BJ (cell line): ENCODE results near the gene SLC12A1. TPM values are rescaled to one million over a fixed set of nuclear protein-coding genes. Genes with fewer than 3 reads are reported as not detected.

Experiments
- CTCF ChIA-PET: fragments of 350-600 bp; formaldehyde crosslinking; extraction: SDS; loops from one replicate; lab custom pipeline; 2021; ENCODE audit warnings: antibody characterized with exemption, inconsistent platforms; lab: Yijun Ruan, JAX
- POLR2A ChIA-PET: fragments of 300-600 bp; sonication (Branson Sonifier 250); formaldehyde crosslinking; extraction: SDS; loops from one replicate; lab custom pipeline; 2021; ENCODE audit warnings: antibody characterized with exemption; lab: Charles Lee
- DNase-seq: peaks from one replicate; pipeline ENCODE4 v3.0.0-alpha.2; 2011; ENCODE audit warnings: low read depth
- H3K27me3 ChIP-seq: 2 replicates; pipeline ENCODE4 v1.6.0; 2011; ENCODE audit warnings: low read length; ENCODE audit not compliant: control insufficient read depth, insufficient read depth
- H3K36me3 ChIP-seq: 2 replicates; pipeline ENCODE4 v1.5.1; 2011; ENCODE audit warnings: low read length; ENCODE audit not compliant: control insufficient read depth, insufficient read depth
- H3K4me3 ChIP-seq: 2 replicates; pipeline ENCODE4 v1.5.1; 2011; ENCODE audit warnings: low read depth, mild to moderate bottlenecking, control low read depth, low read length
- polyA plus RNA-seq: library from polyadenylated mRNA; depleted of rRNA; stranded (reverse); fragments of >200 nt; gene quantifications from 2 replicates; pipeline ENCODE4 v1.2.3, GENCODE V29; 2011
- TF ChIP-seq, protein P1 (sequence below): IDR thresholded peaks from 2 replicates; pipeline ENCODE4 v1.5.1; 2011; ENCODE audit warnings: low read depth, mild to moderate bottlenecking, control low read depth, inconsistent platforms, low read length, moderate library complexity; ENCODE audit not compliant: insufficient read depth

SLC12A1 gene
- polyA plus RNA-seq, 1 experiment = not detected

DNA sequence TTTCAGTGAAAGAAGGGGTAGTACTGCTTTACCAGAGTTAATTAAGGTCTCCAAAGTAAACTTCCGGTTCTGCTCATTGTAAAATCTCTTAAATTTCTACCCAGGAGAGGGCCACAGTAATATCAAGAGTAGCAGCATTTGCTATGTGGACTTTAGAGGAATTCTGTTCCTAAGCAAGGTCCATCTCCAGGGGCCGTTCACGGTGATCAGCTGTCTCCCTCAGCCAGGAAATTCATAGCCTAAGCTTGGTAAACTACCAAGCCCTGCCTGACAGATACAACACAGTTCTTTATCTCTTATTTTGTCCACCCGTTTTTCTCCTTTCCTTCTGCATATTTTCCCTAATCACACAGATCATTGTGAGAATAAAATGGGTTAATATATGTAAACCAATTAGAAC, 127.4 kb downstream of the SLC12A1 start:
- CTCF ChIA-PET = interaction anchor here (2.1 kb wide), 1 partner anchor 19 kb away, joined by 5 read pairs; no protein-coding TSS in a partner anchor
- TF ChIP-seq, protein P1, sequence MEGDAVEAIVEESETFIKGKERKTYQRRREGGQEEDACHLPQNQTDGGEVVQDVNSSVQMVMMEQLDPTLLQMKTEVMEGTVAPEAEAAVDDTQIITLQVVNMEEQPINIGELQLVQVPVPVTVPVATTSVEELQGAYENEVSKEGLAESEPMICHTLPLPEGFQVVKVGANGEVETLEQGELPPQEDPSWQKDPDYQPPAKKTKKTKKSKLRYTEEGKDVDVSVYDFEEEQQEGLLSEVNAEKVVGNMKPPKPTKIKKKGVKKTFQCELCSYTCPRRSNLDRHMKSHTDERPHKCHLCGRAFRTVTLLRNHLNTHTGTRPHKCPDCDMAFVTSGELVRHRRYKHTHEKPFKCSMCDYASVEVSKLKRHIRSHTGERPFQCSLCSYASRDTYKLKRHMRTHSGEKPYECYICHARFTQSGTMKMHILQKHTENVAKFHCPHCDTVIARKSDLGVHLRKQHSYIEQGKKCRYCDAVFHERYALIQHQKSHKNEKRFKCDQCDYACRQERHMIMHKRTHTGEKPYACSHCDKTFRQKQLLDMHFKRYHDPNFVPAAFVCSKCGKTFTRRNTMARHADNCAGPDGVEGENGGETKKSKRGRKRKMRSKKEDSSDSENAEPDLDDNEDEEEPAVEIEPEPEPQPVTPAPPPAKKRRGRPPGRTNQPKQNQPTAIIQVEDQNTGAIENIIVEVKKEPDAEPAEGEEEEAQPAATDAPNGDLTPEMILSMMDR = no peak

DNA sequence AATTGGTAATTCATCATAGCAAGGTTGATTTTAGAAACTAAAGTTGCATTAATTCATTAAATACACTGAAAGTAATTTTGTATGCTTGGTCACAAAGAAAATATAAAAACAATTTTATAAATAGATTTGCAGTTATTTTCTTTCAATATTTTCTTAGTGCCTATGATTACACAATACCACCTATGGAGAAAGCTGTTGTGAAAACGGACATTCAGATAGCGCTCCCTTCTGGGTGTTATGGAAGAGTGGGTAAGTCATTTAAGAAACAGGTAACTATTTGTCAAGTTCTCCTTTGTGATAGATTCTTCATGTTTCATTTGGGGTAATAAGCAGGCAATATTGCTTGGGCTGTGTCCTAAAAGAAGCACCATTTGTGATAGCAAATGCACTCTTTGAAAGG, 128.2 kb downstream of the SLC12A1 start:
- H3K4me3 ChIP-seq = no peak overlapping the region
- CTCF ChIA-PET = interaction anchor here (2.1 kb wide), 1 partner anchor 18 kb away, joined by 5 read pairs; no protein-coding TSS in a partner anchor
- POLR2A ChIA-PET = no interaction called here
- TF ChIP-seq, protein P1 = no peak
- peaks cover 1% of the 10 kb centered on the region; the same call in 1 of the 2 replicates for H3K36me3 ChIP-seq
- H3K27me3 ChIP-seq = no peaks in the 10 kb centered on the region
- no peak for DNase-seq

More for the DNA sequence above, 127.4 kb downstream of the SLC12A1 start:
- peaks cover 1% of the 10 kb centered on the region; the same call in 1 of the 2 replicates for H3K36me3 ChIP-seq
- DNase-seq = no peak
- no peaks in the 10 kb centered on the region for H3K27me3 ChIP-seq
- no peak overlapping the region for H3K4me3 ChIP-seq
- POLR2A ChIA-PET = no interaction called here

DNA sequence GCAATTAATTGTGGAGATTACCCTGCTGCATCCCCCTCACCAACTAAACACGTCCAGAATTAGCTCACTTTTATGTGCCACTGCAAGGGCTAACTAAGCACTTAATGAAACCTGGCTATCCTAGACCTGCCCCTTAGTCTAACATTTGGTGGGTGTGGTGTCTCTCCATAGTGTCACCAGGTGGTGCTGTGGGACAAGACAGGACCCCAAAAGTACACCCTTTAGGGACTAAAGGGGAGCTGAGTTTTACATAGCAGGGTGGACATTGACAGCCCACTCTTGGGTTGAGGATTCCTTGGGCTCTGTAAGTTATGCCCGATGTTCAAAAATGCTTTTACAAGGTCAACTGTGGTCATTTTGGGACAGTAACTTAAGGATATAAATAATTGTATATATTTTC, 130.8 kb downstream of the SLC12A1 start:
- ChIA-PET CTCF (interaction anchor here (0.7 to 2.1 kb wide), 6 partner anchors 14 to 520 kb away, joined by 3 to 10 read pairs (median 4); no protein-coding TSS in a partner anchor), POLR2A (interaction anchor here (0.6 kb wide), 1 partner anchor 457 kb away, joined by 3 read pairs; no protein-coding TSS in a partner anchor)
- no peak for DNase-seq
- TF ChIP-seq, protein P1 = peak; percentile 31
- Histone ChIP-seq H3K36me3 (peaks cover 1% of the 10 kb centered on the region; the same call in 1 of the 2 replicates), H3K4me3 (no peak overlapping the region), H3K27me3 (no peaks in the 10 kb centered on the region)

DNA sequence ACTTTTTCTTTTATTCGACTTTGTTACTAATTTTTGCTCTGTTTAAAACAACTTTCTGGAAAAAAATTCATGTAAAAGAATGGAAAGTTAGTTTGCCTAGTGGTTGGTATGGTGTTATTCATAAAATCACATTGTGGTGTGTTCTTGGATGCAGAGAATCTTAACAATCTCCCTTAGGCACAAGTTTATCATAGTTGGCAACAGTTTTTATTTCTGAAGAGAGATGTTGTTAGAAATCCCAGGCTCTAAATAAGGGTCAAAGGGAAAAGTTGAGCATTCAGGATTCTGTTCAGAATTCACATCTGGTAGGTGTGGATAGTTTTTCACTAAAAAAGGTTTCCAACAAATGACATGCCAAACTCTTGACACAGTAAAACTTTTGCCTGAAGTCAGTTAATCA, 131.5 kb downstream of the SLC12A1 start:
- no peaks in the 10 kb centered on the region for H3K27me3 ChIP-seq
- TF ChIP-seq, protein P1 = no peak
- H3K36me3 ChIP-seq = peaks cover 1% of the 10 kb centered on the region; the same call in 1 of the 2 replicates
- POLR2A ChIA-PET = interaction anchor here (0.6 kb wide), 1 partner anchor 457 kb away, joined by 3 read pairs; no protein-coding TSS in a partner anchor
- no peak for DNase-seq
- CTCF ChIA-PET = interaction anchor here (0.7 to 2.1 kb wide), 6 partner anchors 13 to 519 kb away, joined by 3 to 10 read pairs (median 4); no protein-coding TSS in a partner anchor
- no peak overlapping the region for H3K4me3 ChIP-seq

DNA sequence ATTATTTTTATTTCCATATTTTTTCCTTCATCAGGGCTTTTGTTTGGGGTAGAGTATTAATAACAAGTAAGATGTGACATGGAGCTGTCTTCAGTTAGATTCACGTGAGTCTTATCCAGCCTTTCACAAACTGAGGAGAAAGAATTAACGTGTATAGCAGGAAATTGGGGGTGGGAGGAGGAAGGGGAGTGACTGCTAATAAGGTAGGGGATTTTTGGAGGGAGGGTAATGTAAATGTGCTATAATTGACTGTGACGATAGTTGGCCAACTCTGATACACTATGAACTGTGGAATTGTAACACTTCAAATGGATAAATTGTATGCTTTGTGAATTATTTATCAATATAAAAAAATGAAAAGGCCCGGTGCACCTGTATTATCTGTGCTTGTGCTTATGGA, 134.0 kb downstream of the SLC12A1 start:
- Histone ChIP-seq H3K27me3 (no peaks in the 10 kb centered on the region), H3K4me3 (no peak overlapping the region), H3K36me3 (no peaks in the 10 kb centered on the region)
- ChIA-PET CTCF (interaction anchor here (1.4 kb wide), 1 partner anchor 17 kb away, joined by 10 read pairs; no protein-coding TSS in a partner anchor), POLR2A (no interaction called here)
- no peak for DNase-seq
- TF ChIP-seq, protein P1 = no peak
